ENCODE results near the gene SNX12. TPM values are rescaled to one million over a fixed set of nuclear protein-coding genes. Genes with fewer than 3 reads are reported as not detected.

Gene SNX12
- total RNA-seq, 4 donors from 2014 or later = 27.3 to 35.0 (median 31.4) TPM

GRCh38 chrX:71107245-71107644 lies 39.1 kb upstream of the SNX12 start:
- TF ChIP-seq CTCF (IDR thresholded peaks at IDR 0.05; ENCODE audit: low read depth) = no peak

- no peak for TF ChIP-seq CTCF (IDR thresholded peaks at IDR 0.05; ENCODE audit: low read depth)
Measured at GRCh38 chrX:71106427-71106826, 38.3 kb upstream of the SNX12 start, which contains the start of gene CXorf65. Gene CXorf65 (minus strand): TSS chrX:71106740. CDS start chrX:71106556, 184 bp downstream.

GRCh38 chrX:71105628-71106027 lies 37.5 kb upstream of the SNX12 start:
- no peak for TF ChIP-seq CTCF (IDR thresholded peaks at IDR 0.05; ENCODE audit: low read depth)

GRCh38 chrX:71103110-71103983 lies 35.2 kb upstream of the SNX12 start:
- no peak for TF ChIP-seq CTCF (IDR thresholded peaks at IDR 0.05; ENCODE audit: low read depth)

- no peak for TF ChIP-seq CTCF (IDR thresholded peaks at IDR 0.05; ENCODE audit: low read depth)
Measured at GRCh38 chrX:71102292-71102691, 34.2 kb upstream of the SNX12 start.

- TF ChIP-seq CTCF (IDR thresholded peaks at IDR 0.05; ENCODE audit: low read depth) = no peak
Measured at GRCh38 chrX:71100581-71101505, 32.7 kb upstream of the SNX12 start.

- no peak for TF ChIP-seq CTCF (IDR thresholded peaks at IDR 0.05; ENCODE audit: low read depth)
Measured at GRCh38 chrX:71099736-71100135, 31.6 kb upstream of the SNX12 start.

All from subcutaneous adipose tissue (tissue), 4 donors.